Measurements from ENCODE around the gene SIPA1L3. TPM values are rescaled to one million over a fixed set of nuclear protein-coding genes. Genes with fewer than 3 reads are reported as not detected.
"Not testable (repeated sequence)": the region's sequence is repeated elsewhere in the genome, so short reads cannot be mapped to it uniquely, and the experiment has no call there.

SIPA1L3 gene
- total and polyA plus RNA-seq, 2 of the 13 experiments (the other 11 are each of a cell fraction or from before 2014, with no cell fraction given): 5.5 to 7.7 TPM

GRCh38 chr19:38028913-38029510 lies 122.0 kb downstream of the SIPA1L3 start:
- intact Hi-C loops (cut with micrococcal nuclease; ENCODE audit: unreplicated experiment): no loop called here
- BruUV-seq (replicated peaks): no TSS peak
- H3K4me2 ChIP-seq (ENCODE audit: low read depth, low read length): no peak overlapping the region
- H3K9ac ChIP-seq (ENCODE audit: insufficient read depth, low read depth, low read length): no peak overlapping the region
- no peak overlapping the region for H3K4me3 ChIP-seq (replicated peaks in 1 of 3; ENCODE audit: insufficient read depth in 1 of 3, low read depth in 2 of 3, low read length in 3 of 3)
- H3K27ac ChIP-seq (ENCODE audit: extremely low read length, insufficient read depth, low read length): no peak overlapping the region
- H3K4me1 ChIP-seq (ENCODE audit: insufficient read depth, low read length): peaks cover 12% of the 10 kb centered on the region
- no peaks in the 10 kb centered on the region for H3K27me3 ChIP-seq (ENCODE audit: control insufficient read depth in 1 of 2, insufficient read depth in 2 of 2, low read length in 2 of 2)
- H3K79me2 ChIP-seq (ENCODE audit: insufficient read depth, low read length): no peaks in the 10 kb centered on the region
- H3K36me3 ChIP-seq (replicated peaks in 1 of 2; ENCODE audit: control insufficient read depth in 1 of 2, insufficient read depth in 2 of 2, low read length in 2 of 2): peaks cover 1 to 3% of the 10 kb centered on the region in 2 experiments; a peak in 1 of 5 replicates
- no peak for ATAC-seq
- in situ Hi-C loops (cut with HindIII; ENCODE audit: extremely low pct_ligation_motif_present, low pct_unique_long_range_greater_than_20kb): no loop called here
- H3K9me3 ChIP-seq (ENCODE audit: low read length): no peaks in the 10 kb centered on the region
- no peaks in the 10 kb centered on the region for H4K20me1 ChIP-seq (ENCODE audit: insufficient read depth, low read length)
- TF ChIP-seq ZFP41 (CRISPR knock-in tag; IDR thresholded peaks at IDR 0.05; ENCODE audit: borderline replicate concordance): no peak
- no peak for TF ChIP-seq SIX1 (CRISPR knock-in tag; IDR thresholded peaks at IDR 0.05; ENCODE audit: borderline replicate concordance)
- TF ChIP-seq SNAI1 (CRISPR knock-in tag; IDR thresholded peaks at IDR 0.05; ENCODE audit: borderline replicate concordance): no peak
- TF ChIP-seq NFE2L1 (CRISPR knock-in tag; IDR thresholded peaks at IDR 0.05; ENCODE audit: borderline replicate concordance): no peak
- no peak for TF ChIP-seq ZNF251 (CRISPR knock-in tag; IDR thresholded peaks at IDR 0.05)
- no peak for TF ChIP-seq SAP130 (CRISPR knock-in tag; IDR thresholded peaks at IDR 0.05; ENCODE audit: low read depth)
- no peak overlapping the region for H2AFZ ChIP-seq (ENCODE audit: low read length)
- 95% methylated on average over 6 of the region's 6 CpGs for WGBS (ENCODE audit: low lambda C conversion rate)
- ChIA-PET CTCF (ENCODE audit: low intra/inter-chr PET ratio, low total read pairs) (no interaction called here), POLR2A (no interaction called here)
- DNase-seq (ENCODE audit: low spot score): no peak
- no peak for FAIRE-seq

- H3K36me3 ChIP-seq (replicated peaks in 1 of 2; ENCODE audit: control insufficient read depth in 1 of 2, insufficient read depth in 2 of 2, low read length in 2 of 2); in situ Hi-C loops (cut with HindIII; ENCODE audit: extremely low pct_ligation_motif_present, low pct_unique_long_range_greater_than_20kb); DNase-seq (ENCODE audit: low spot score); H3K9me3 ChIP-seq (ENCODE audit: low read length); H3K4me2 ChIP-seq (ENCODE audit: low read depth, low read length); H3K4me1 ChIP-seq (ENCODE audit: insufficient read depth, low read length); POLR2A ChIA-PET; H3K27me3 ChIP-seq (ENCODE audit: control insufficient read depth in 1 of 2, insufficient read depth in 2 of 2, low read length in 2 of 2); H3K27ac ChIP-seq (ENCODE audit: extremely low read length, insufficient read depth, low read length); H4K20me1 ChIP-seq (ENCODE audit: insufficient read depth, low read length); H3K9ac ChIP-seq (ENCODE audit: insufficient read depth, low read depth, low read length); FAIRE-seq; ATAC-seq; H2AFZ ChIP-seq (ENCODE audit: low read length); CTCF ChIA-PET (ENCODE audit: low intra/inter-chr PET ratio, low total read pairs); H3K4me3 ChIP-seq (replicated peaks in 1 of 3; ENCODE audit: insufficient read depth in 1 of 3, low read depth in 2 of 3, low read length in 3 of 3); H3K79me2 ChIP-seq (ENCODE audit: insufficient read depth, low read length); intact Hi-C loops (cut with micrococcal nuclease; ENCODE audit: unreplicated experiment); BruUV-seq (replicated peaks): not testable (repeated sequence)
- WGBS (ENCODE audit: low lambda C conversion rate): 94% methylated on average over 6 of the region's 8 CpGs
Measured at GRCh38 chr19:38030001-38030400, 123.0 kb downstream of the SIPA1L3 start.
